Loucy (cell line): ENCODE measurements around the gene CIDEB.
A peak's percentile ranks its signal among the peaks of the same experiment; 100 is the strongest.

Experiments used
- H2AFZ ChIP-seq: fragments of 200-600 bp; sonication (generic); 2 replicates; pipeline ENCODE4 v1.6.0; 2016; ENCODE audit warnings: antibody characterized with exemption, mild to moderate bottlenecking, low read length, moderate library complexity
- H3F3A ChIP-seq: fragments of 200-600 bp; 2 replicates; pipeline ENCODE4 v1.6.0; 2016; ENCODE audit warnings: antibody characterized with exemption, low read depth, mild to moderate bottlenecking
- H3K27me3 ChIP-seq: fragments of 200-600 bp; sonication (generic); 2 replicates; pipeline ENCODE4 v1.6.1; 2014; ENCODE audit warnings: low read length, mild to moderate bottlenecking; ENCODE audit not compliant: insufficient read depth, poor library complexity, severe bottlenecking
- H3K36me3 ChIP-seq: fragments of 200-600 bp; sonication (generic); 2 replicates; pipeline ENCODE4 v1.6.1; 2016; ENCODE audit warnings: low read length; ENCODE audit not compliant: insufficient read depth
- H3K4me1 ChIP-seq: fragments of 200-600 bp; sonication (generic); 2 replicates; pipeline ENCODE4 v1.5.1; 2014; ENCODE audit warnings: low read length, mild to moderate bottlenecking; ENCODE audit not compliant: insufficient read depth, poor library complexity, severe bottlenecking
- H3K4me2 ChIP-seq: fragments of 200-600 bp; sonication (generic); 2 replicates; pipeline ENCODE4 v1.6.0; 2014; ENCODE audit warnings: antibody characterized with exemption, low read length, low read depth, mild to moderate bottlenecking; ENCODE audit not compliant: poor library complexity, severe bottlenecking
- H3K4me3 ChIP-seq: fragments of 200-600 bp; sonication (generic); 2 replicates; pipeline ENCODE4 v1.5.1; 2014; ENCODE audit warnings: low read length, mild to moderate bottlenecking, mixed read lengths; ENCODE audit not compliant: poor library complexity, severe bottlenecking
- H3K79me2 ChIP-seq: fragments of 200-600 bp; sonication (generic); 2 replicates; pipeline ENCODE4 v1.6.1; 2014; ENCODE audit warnings: low read length; ENCODE audit not compliant: insufficient read depth
- H3K9ac ChIP-seq: fragments of 200-600 bp; sonication (generic); 2 replicates; pipeline ENCODE4 v1.6.0; 2014; ENCODE audit warnings: mild to moderate bottlenecking, low read depth, low read length, moderate library complexity; ENCODE audit not compliant: poor library complexity, severe bottlenecking
- H3K9me2 ChIP-seq: fragments of 200-600 bp; sonication (generic); replicated peaks from 2 replicates; pipeline ENCODE4 v1.6.1; 2016; ENCODE audit warnings: low read depth, low read length, mixed read lengths
- H3K9me3 ChIP-seq: fragments of 200-600 bp; sonication (generic); 2 replicates; pipeline ENCODE4 v1.6.1; 2014; ENCODE audit warnings: mild to moderate bottlenecking, antibody characterized with exemption, low read length, low read depth; ENCODE audit not compliant: insufficient read depth
- H4K20me1 ChIP-seq: fragments of 200-600 bp; sonication (generic); 2 replicates; pipeline ENCODE4 v1.6.0; 2014; ENCODE audit warnings: antibody characterized with exemption, low read length, mild to moderate bottlenecking; ENCODE audit not compliant: insufficient read depth, poor library complexity, severe bottlenecking
- CTCF ChIP-seq: fragments of 200-600 bp; sonication (generic); conservative IDR thresholded peaks from 2 replicates; pipeline ENCODE4 v1.5.1; 2014; ENCODE audit warnings: mild to moderate bottlenecking, antibody characterized with exemption, low read length
- EZH2phosphoT487 ChIP-seq: fragments of 200-600 bp; IDR thresholded peaks from 2 replicates; pipeline ENCODE4 v1.6.1; 2018; ENCODE audit warnings: antibody characterized with exemption, mild to moderate bottlenecking, moderate library complexity, borderline replicate concordance

The CIDEB gene

GRCh38 chr14:24273422-24273998 lies 34.3 kb downstream of the CIDEB start:
- no peak overlapping the region for H2AFZ ChIP-seq
- no peaks in the 10 kb centered on the region for H3K27me3 ChIP-seq
- H3K36me3 ChIP-seq: no peaks in the 10 kb centered on the region
- no peaks in the 10 kb centered on the region for H3K9me3 ChIP-seq
- no peaks in the 10 kb centered on the region for H3F3A ChIP-seq
- H3K9ac ChIP-seq: no peak overlapping the region
- TF ChIP-seq CTCF: peak; percentile 45
- no peak for TF ChIP-seq EZH2phosphoT487
- H3K4me2 ChIP-seq: no peak overlapping the region
- no peaks in the 10 kb centered on the region for H3K9me2 ChIP-seq
- H3K4me1 ChIP-seq: peaks cover 28% of the 10 kb centered on the region
- peaks cover 14% of the 10 kb centered on the region; the same call in 1 of the 2 replicates for H3K79me2 ChIP-seq
- no peak overlapping the region for H3K4me3 ChIP-seq
- H4K20me1 ChIP-seq: no peaks in the 10 kb centered on the region

- no peaks in the 10 kb centered on the region for H3K9me3 ChIP-seq
- no peak for TF ChIP-seq EZH2phosphoT487
- TF ChIP-seq CTCF: no peak
- H3F3A ChIP-seq: no peaks in the 10 kb centered on the region
- H3K4me2 ChIP-seq: peak overlapping the region; percentile 97
- H3K9me2 ChIP-seq: no peaks in the 10 kb centered on the region
- no peak overlapping the region for H2AFZ ChIP-seq
- H3K79me2 ChIP-seq: peaks cover 14% of the 10 kb centered on the region; the same call in 1 of the 2 replicates
- H3K4me1 ChIP-seq: peaks cover 18% of the 10 kb centered on the region
- H4K20me1 ChIP-seq: no peaks in the 10 kb centered on the region
- no peak overlapping the region for H3K4me3 ChIP-seq
- H3K9ac ChIP-seq: peak overlapping the region; percentile 92
- no peaks in the 10 kb centered on the region for H3K27me3 ChIP-seq
- H3K36me3 ChIP-seq: no peaks in the 10 kb centered on the region
These were observed 35.3 kb downstream of the CIDEB start for GRCh38 chr14:24272467-24272866.

- Histone ChIP-seq H3K27me3 (no peaks in the 10 kb centered on the region), H3K4me3 (peak overlapping the region; percentile 84), H3K4me2 (peak overlapping the region; percentile 97), H3K9me3 (no peaks in the 10 kb centered on the region), H3F3A (no peaks in the 10 kb centered on the region), H3K36me3 (no peaks in the 10 kb centered on the region), H4K20me1 (no peaks in the 10 kb centered on the region), H2AFZ (peak overlapping the region; percentile 83), H3K9ac (peak overlapping the region; percentile 92), H3K4me1 (peaks cover 14% of the 10 kb centered on the region), H3K79me2 (peaks cover 14% of the 10 kb centered on the region; the same call in 1 of the 2 replicates), H3K9me2 (no peaks in the 10 kb centered on the region)
- TF ChIP-seq EZH2phosphoT487 (no peak), CTCF (no peak)
These were observed 35.9 kb downstream of the CIDEB start for GRCh38 chr14:24271834-24272263.
